Stomach (tissue), 9 donors: ENCODE measurements around the gene TRIM52. TPM values are rescaled to one million over a fixed set of nuclear protein-coding genes. Genes with fewer than 3 reads are reported as not detected.
"Not testable (repeated sequence)": the region's sequence is repeated elsewhere in the genome, so short reads cannot be mapped to it uniquely, and the experiment has no call there.

Experiments
- DNase-seq, 2 donors: peaks; one replicate each; pipeline versions ENCODE4 v3.0.0 to v3.0.0-alpha.2; 2013 to 2019
- H3K27ac ChIP-seq, 5 donors: fragments of 200-600 bp in 4 of 5; sonication (generic) in 4 of 5; one replicate each; pipeline ENCODE4 v1.5.1; 2013 to 2019; ENCODE audit warnings: mild to moderate bottlenecking in 1 of 5, moderate library complexity in 1 of 5
- H3K27me3 ChIP-seq, 3 donors: fragments of 200-600 bp; sonication (generic); one replicate each; pipeline ENCODE4 v1.5.1; 2017 to 2019; ENCODE audit warnings: mixed run types in 1 of 3
- H3K36me3 ChIP-seq, 4 donors: fragments of 200-600 bp; sonication (generic); 1 replicate in 3 of 4; 2 replicates in 1 of 4; pipeline ENCODE4 v1.5.1; 2016 to 2019
- H3K4me1 ChIP-seq, 4 donors: fragments of 200-600 bp; sonication (generic); one replicate each; pipeline ENCODE4 v1.5.1; 2016 to 2019
- H3K4me3 ChIP-seq, 4 donors: fragments of 200-600 bp; sonication (generic) in 3 of 4; one replicate each; pipeline ENCODE4 v1.5.1; 2016 to 2019; ENCODE audit warnings: mild to moderate bottlenecking in 1 of 4
- H3K9me3 ChIP-seq, 4 donors: fragments of 200-600 bp; sonication (generic); one replicate each; pipeline ENCODE4 v1.5.1; 2016 to 2019
- EP300 ChIP-seq: sonication (generic); formaldehyde crosslinking; IDR thresholded peaks from one replicate; pipeline ENCODE4 v1.6.1; 2017; ENCODE audit warnings: antibody characterized with exemption
- POLR2A ChIP-seq, 4 donors: fragments of 450-650 bp; IDR thresholded peaks; one replicate each; pipeline ENCODE4 v1.6.1; 2016; ENCODE audit warnings: antibody characterized with exemption in 4 of 4, control low read depth in 2 of 4, mild to moderate bottlenecking in 1 of 4, moderate library complexity in 1 of 4
- POLR2AphosphoS5 ChIP-seq, 3 donors: sonication (generic); formaldehyde crosslinking; IDR thresholded peaks; one replicate each; pipeline ENCODE4 v1.6.1; 2016; ENCODE audit warnings: antibody characterized with exemption in 3 of 3
- WGBS, 5 donors: extraction: QIAGEN DNeasy Blood & Tissue Kit in 3 of 5; methylation state at CpG; one replicate each; pipeline versions ENCODE4 v1.1.5 to v1.1.7; 2013 to 2018; 5-methylcytosine and 5-hydroxymethylcytosine counted together
- intact Hi-C: fragments of 100-400 bp; cut with DNase I; formaldehyde crosslinking; loops from one replicate; pipeline ENCODE4 v1.15.1; 2023; ENCODE audit warnings: low total_unique reads
- polyA plus RNA-seq, 3 donors: library from polyadenylated mRNA; stranded (reverse); fragments of 200-250 nt; gene quantifications; one replicate each; pipeline ENCODE4 v1.2.3, GENCODE V29; 2013
- total RNA-seq, 5 donors: library from RNA; depleted of rRNA; stranded (reverse); fragments of >200 nt; gene quantifications; one replicate each; pipeline versions ENCODE4 v1.1.0 to v1.2.3, GENCODE V29; 2014 to 2016
- TF ChIP-seq, protein P1 (sequence below), 7 experiments: fragments of 450-650 bp in 4 of 7; fragments of 200-600 bp in 3 of 7; sonication (generic) in 3 of 7; IDR thresholded peaks; one replicate each; pipeline ENCODE4 v1.5.1; 2016 to 2019; ENCODE audit warnings: antibody characterized with exemption in 7 of 7, control low read depth in 2 of 7, mild to moderate bottlenecking in 1 of 7
- donor health status: healthy with polysubstance abuse.
- donor health status: Bipolar disorder and iron deficiency.
- donor health status: healthy.

TRIM52 gene
- total and polyA plus RNA-seq, 8 donors, result 3.8 to 29.9 (median 12.5) TPM

DNA sequence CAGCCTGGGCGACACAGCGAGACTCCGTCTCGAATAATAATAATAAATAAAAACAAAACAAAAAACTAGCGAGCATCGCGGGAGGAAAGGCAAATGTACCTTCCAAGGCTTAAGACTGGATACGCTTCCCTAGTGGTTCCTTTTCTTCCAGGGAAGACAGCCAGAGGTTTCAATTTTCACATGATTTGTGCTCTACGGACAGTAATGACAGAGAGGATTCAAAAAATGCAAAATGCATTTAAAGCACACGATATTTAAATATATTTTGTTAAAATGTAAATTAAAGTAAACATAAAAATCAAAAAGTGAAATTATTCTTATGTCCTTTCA is 42.2 kb downstream of the TRIM52 start:
- WGBS, 5 donors, result 26 to 38% (median 35%) methylated on average over 10 of the region's 10 CpGs
- Histone ChIP-seq H3K4me1 (peaks cover 15 to 48% (median 37%) of the 10 kb centered on the region in 4 donors), H3K27me3 (no peaks in the 10 kb centered on the region), H3K27ac (peak overlapping the region; percentile 57 to 85 (median 64)), H3K9me3 (no peaks in the 10 kb centered on the region), H3K36me3 (no peaks in the 10 kb centered on the region), H3K4me3 (peak overlapping the region; percentile 42 to 56 (median 48))
- intact Hi-C loops, result no loop called here
- no peak for TF ChIP-seq POLR2A (IDR thresholded peaks at IDR 0.05)
- no peak for TF ChIP-seq EP300
- no peak for TF ChIP-seq POLR2AphosphoS5 (IDR thresholded peaks at IDR 0.05)
- TF ChIP-seq, protein P1, sequence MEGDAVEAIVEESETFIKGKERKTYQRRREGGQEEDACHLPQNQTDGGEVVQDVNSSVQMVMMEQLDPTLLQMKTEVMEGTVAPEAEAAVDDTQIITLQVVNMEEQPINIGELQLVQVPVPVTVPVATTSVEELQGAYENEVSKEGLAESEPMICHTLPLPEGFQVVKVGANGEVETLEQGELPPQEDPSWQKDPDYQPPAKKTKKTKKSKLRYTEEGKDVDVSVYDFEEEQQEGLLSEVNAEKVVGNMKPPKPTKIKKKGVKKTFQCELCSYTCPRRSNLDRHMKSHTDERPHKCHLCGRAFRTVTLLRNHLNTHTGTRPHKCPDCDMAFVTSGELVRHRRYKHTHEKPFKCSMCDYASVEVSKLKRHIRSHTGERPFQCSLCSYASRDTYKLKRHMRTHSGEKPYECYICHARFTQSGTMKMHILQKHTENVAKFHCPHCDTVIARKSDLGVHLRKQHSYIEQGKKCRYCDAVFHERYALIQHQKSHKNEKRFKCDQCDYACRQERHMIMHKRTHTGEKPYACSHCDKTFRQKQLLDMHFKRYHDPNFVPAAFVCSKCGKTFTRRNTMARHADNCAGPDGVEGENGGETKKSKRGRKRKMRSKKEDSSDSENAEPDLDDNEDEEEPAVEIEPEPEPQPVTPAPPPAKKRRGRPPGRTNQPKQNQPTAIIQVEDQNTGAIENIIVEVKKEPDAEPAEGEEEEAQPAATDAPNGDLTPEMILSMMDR (IDR thresholded peaks at IDR 0.05), result no peak
- DNase-seq, result no peak

DNA sequence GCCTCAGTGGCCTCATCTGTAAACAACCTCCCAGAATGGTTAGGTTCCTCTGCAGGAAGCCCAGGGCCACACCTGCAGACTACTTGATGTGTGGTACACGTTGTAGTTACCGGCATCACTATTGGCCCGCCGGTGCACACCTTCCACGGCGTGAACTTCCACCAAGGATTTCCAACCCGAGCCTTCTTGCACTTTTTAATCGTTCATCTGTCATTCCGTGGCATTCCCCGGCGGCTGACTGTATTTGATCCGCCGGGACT is 43.2 kb downstream of the TRIM52 start:
- DNase-seq, result peak in 1 of 2 donors; percentile 58
- TF ChIP-seq EP300 (no peak), POLR2A (IDR thresholded peaks at IDR 0.05) (no peak), POLR2AphosphoS5 (IDR thresholded peaks at IDR 0.05) (no peak)
- TF ChIP-seq, protein P1 (IDR thresholded peaks at IDR 0.05), result no peak
- 1 to 4% (median 2%) methylated on average over 13 of the region's 13 CpGs for WGBS, 5 donors
- peak overlapping the region in 4 of 5 donors; percentile 58 to 85 (median 72) for H3K27ac ChIP-seq
- intact Hi-C loops, result no loop called here
- no peaks in the 10 kb centered on the region for H3K27me3 ChIP-seq
- H3K4me1 ChIP-seq, result peaks cover 15 to 46% (median 36%) of the 10 kb centered on the region in 4 donors
- no peaks in the 10 kb centered on the region for H3K36me3 ChIP-seq
- peak overlapping the region; percentile 42 to 56 (median 48) for H3K4me3 ChIP-seq
- no peaks in the 10 kb centered on the region for H3K9me3 ChIP-seq

DNA sequence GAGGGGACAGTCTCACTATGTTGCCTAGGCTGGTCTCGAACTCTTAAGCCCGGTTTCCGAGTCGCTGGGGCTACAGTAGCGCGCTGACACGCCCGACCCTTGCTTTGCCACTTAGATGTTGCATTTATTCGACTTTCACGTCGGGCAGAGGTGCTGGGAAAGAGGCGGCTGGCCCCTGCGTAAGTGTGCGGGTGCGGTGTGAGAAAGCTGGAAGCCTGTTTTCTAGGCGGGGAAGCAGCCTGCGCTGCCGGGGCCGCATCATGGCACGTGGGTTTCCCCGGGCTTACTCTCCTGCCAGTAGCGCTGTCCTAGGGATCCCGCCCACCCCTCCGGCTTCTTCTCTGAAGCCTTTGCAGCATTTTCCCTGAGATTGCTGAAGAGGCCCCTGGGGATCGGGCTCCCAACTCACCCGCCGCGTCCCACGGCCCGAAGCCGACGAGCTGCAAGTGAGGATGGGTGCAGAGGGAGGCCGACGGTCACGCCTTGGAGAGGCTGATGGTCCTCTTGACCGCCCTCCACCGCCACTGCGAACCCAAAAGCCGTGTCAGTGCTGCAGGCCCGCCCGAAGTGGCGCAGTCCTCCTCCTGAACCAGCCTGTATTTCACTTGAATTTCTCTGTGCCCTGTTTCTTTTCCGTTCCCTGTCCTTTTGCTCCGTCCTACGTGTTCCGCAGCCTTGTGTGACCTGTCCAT is 43.7 kb downstream of the TRIM52 start:
- WGBS, 5 donors, result 0 to 3% (median 2%) methylated on average over 18 to 46 of the region's 46 CpGs
- no peaks in the 10 kb centered on the region for H3K27me3 ChIP-seq

DNA sequence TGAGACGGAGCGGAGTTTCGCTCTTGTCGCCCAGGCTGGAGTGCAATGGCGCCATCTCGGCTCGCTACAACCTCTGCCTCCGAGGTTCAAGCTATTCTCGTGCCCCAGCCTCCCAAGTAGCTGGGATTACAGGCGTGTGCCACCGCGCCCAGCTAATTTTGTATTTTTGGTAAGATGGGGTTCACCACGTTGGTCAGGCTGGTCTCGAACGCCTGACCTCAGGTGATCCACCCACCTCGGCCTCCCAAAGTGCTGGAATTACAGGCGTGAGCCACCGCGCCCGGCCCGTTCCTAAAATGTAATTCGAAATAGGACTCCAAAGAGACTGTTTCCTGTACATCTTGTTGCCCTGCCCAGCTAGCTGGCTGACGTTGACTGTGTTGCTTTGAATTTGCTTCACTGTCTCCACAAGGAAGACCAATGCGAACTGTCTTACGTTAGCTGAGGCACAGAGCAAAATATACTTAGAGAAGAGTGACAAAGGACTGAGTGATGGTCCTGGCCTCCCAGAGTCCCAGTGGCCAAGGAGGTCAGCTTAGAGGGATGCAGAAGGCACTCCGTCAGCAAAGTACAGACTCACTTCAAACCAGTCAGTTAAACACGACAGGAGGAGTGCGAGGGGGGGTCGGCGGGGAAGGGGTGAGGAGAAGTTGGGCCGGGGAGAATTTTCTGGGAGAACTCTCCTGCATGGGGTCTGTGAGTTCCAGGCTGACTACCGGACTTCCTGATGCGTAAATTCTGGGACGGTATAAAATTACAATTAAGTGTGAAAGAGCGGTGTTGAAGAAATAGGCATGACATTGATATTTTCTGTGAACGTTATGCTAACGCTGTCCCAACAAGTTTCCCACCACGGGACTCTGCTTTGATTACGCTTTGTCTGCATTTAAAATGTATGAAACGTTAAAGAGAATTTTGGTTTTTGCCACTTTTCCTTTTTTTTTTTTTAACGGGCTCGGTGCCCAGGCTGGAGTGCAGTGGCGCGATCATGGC is 44.6 kb downstream of the TRIM52 start:
- Histone ChIP-seq H3K27ac (peak overlapping the region in 4 of 5 donors; percentile 4 to 85 (median 72)), H3K4me1 (peaks cover 12 to 33% (median 25%) of the 10 kb centered on the region in 4 donors), H3K9me3 (no peaks in the 10 kb centered on the region), H3K27me3 (no peaks in the 10 kb centered on the region), H3K36me3 (no peaks in the 10 kb centered on the region), H3K4me3 (peak overlapping the region; percentile 42 to 56 (median 48))
- intact Hi-C loops, result no loop called here
- TF ChIP-seq, protein P1 (IDR thresholded peaks at IDR 0.05), result no peak
- no peak for TF ChIP-seq POLR2AphosphoS5 (IDR thresholded peaks at IDR 0.05)
- no peak for TF ChIP-seq POLR2A (IDR thresholded peaks at IDR 0.05)
- TF ChIP-seq EP300, result no peak
- DNase-seq, result peak in 1 of 2 donors; percentile 29
- WGBS, 5 donors, result 21 to 41% (median 39%) methylated on average over 44 of the region's 44 CpGs

More for the DNA sequence above, 43.7 kb downstream of the TRIM52 start:
- intact Hi-C loops, result no loop called here
- TF ChIP-seq POLR2AphosphoS5 (IDR thresholded peaks at IDR 0.05) (no peak), EP300 (no peak), POLR2A (IDR thresholded peaks at IDR 0.05) (no peak)
- TF ChIP-seq, protein P1 (IDR thresholded peaks at IDR 0.05), result no peak
- H3K36me3 ChIP-seq, result no peaks in the 10 kb centered on the region
- H3K27ac ChIP-seq, result peak overlapping the region; percentile 21 to 85 (median 64)
- H3K9me3 ChIP-seq, result no peaks in the 10 kb centered on the region
- H3K4me1 ChIP-seq, result peaks cover 15 to 42% (median 32%) of the 10 kb centered on the region in 4 donors
- DNase-seq, result peak; percentile 41 to 75
- H3K4me3 ChIP-seq, result peak overlapping the region; percentile 42 to 56 (median 48)

DNA sequence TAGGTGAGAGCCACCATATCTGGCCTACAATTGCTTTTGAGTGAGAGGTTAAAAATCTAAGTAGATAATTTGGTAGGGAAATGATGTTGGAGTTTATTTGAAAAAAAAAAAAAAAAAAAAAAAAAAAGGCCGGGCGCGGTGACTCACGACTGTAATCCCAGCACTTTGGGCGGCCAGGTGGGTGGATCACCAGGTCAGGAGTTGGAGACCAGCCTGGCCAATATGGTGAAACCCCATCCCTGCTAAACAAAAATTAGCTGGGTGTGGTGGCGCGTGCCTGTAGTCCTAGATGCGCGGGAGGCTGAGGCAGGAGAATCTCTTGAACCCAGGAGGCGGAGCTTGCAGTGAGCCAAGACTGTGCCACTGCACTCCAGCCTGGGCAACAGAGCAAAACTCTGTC is 46.7 kb downstream of the TRIM52 start:
- H3K9me3 ChIP-seq, DNase-seq, H3K27me3 ChIP-seq, intact Hi-C loops, H3K4me3 ChIP-seq, H3K36me3 ChIP-seq, H3K27ac ChIP-seq: not testable (repeated sequence)
- H3K4me1 ChIP-seq, result peaks cover 12 to 31% (median 25%) of the 10 kb centered on the region in 4 donors
- 77 to 91% (median 89%) methylated on average over 9 to 10 of the region's 10 CpGs for WGBS, 5 donors
